HL-60 (cell line): ENCODE results near the gene CCDC87.

ENCODE experiments used
- DNase-seq, 2 experiments: peaks; one replicate each; pipeline ENCODE4 v3.0.0-alpha.2; 2010 to 2020; ENCODE audit warnings: low read depth in 1 of 2, low spot score in 1 of 2
- H3K27ac ChIP-seq: fragments of 250-450 bp; sonication (Bioruptor Pico); replicated peaks from 2 replicates; pipeline ENCODE4 v1.5.1; 2020; ENCODE audit warnings: mild to moderate bottlenecking, moderate library complexity
- H3K27me3 ChIP-seq: fragments of 250-450 bp; sonication (Bioruptor Pico); 2 replicates; pipeline ENCODE4 v1.5.1; 2021; ENCODE audit warnings: mild to moderate bottlenecking, moderate library complexity; ENCODE audit not compliant: insufficient read depth, poor library complexity, severe bottlenecking
- H3K4me3 ChIP-seq: replicated peaks from 2 replicates; pipeline ENCODE4 v1.5.1; 2011; ENCODE audit warnings: mild to moderate bottlenecking, control low read depth, low read length; ENCODE audit not compliant: insufficient read depth
- CTCF ChIP-seq: IDR thresholded peaks from one replicate; pipeline ENCODE4 v1.5.1; 2011; ENCODE audit warnings: low read length, control low read depth, inconsistent platforms; ENCODE audit not compliant: insufficient read depth
- GABPA ChIP-seq: IDR thresholded peaks from 2 replicates; pipeline ENCODE4 v1.6.1; 2012; ENCODE audit warnings: low read depth
- POLR2AphosphoS5 ChIP-seq: IDR thresholded peaks from 2 replicates; pipeline ENCODE4 v1.6.1; 2012; ENCODE audit warnings: low read depth
- SPI1 ChIP-seq: IDR thresholded peaks from 2 replicates; pipeline ENCODE4 v1.6.1; 2012; ENCODE audit warnings: low read depth, mild to moderate bottlenecking, borderline replicate concordance
- TF ChIP-seq, protein P1 (sequence below): IDR thresholded peaks from 2 replicates; pipeline ENCODE4 v1.6.1; 2012; ENCODE audit warnings: low read depth; ENCODE audit not compliant: insufficient replicate concordance

Gene CCDC87

GRCh38 chr11:66628061-66628603 lies 35.3 kb upstream of the CCDC87 start:
- no peak for TF ChIP-seq CTCF
- TF ChIP-seq, protein P1, sequence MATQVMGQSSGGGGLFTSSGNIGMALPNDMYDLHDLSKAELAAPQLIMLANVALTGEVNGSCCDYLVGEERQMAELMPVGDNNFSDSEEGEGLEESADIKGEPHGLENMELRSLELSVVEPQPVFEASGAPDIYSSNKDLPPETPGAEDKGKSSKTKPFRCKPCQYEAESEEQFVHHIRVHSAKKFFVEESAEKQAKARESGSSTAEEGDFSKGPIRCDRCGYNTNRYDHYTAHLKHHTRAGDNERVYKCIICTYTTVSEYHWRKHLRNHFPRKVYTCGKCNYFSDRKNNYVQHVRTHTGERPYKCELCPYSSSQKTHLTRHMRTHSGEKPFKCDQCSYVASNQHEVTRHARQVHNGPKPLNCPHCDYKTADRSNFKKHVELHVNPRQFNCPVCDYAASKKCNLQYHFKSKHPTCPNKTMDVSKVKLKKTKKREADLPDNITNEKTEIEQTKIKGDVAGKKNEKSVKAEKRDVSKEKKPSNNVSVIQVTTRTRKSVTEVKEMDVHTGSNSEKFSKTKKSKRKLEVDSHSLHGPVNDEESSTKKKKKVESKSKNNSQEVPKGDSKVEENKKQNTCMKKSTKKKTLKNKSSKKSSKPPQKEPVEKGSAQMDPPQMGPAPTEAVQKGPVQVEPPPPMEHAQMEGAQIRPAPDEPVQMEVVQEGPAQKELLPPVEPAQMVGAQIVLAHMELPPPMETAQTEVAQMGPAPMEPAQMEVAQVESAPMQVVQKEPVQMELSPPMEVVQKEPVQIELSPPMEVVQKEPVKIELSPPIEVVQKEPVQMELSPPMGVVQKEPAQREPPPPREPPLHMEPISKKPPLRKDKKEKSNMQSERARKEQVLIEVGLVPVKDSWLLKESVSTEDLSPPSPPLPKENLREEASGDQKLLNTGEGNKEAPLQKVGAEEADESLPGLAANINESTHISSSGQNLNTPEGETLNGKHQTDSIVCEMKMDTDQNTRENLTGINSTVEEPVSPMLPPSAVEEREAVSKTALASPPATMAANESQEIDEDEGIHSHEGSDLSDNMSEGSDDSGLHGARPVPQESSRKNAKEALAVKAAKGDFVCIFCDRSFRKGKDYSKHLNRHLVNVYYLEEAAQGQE, result no peak
- TF ChIP-seq POLR2AphosphoS5, result no peak
- TF ChIP-seq SPI1, result no peak
- TF ChIP-seq GABPA, result no peak
- no peak for DNase-seq
- H3K27ac ChIP-seq, result no peak overlapping the region
- H3K27me3 ChIP-seq, result no peaks in the 10 kb centered on the region
- H3K4me3 ChIP-seq, result no peak overlapping the region

GRCh38 chr11:66626926-66627325 lies 34.1 kb upstream of the CCDC87 start:
- no peak for DNase-seq
- Histone ChIP-seq H3K4me3 (no peak overlapping the region), H3K27me3 (no peaks in the 10 kb centered on the region), H3K27ac (no peak overlapping the region)
- no peak for TF ChIP-seq POLR2AphosphoS5
- TF ChIP-seq CTCF, result no peak
- no peak for TF ChIP-seq SPI1
- TF ChIP-seq, protein P1, result no peak
- TF ChIP-seq GABPA, result no peak

DNA sequence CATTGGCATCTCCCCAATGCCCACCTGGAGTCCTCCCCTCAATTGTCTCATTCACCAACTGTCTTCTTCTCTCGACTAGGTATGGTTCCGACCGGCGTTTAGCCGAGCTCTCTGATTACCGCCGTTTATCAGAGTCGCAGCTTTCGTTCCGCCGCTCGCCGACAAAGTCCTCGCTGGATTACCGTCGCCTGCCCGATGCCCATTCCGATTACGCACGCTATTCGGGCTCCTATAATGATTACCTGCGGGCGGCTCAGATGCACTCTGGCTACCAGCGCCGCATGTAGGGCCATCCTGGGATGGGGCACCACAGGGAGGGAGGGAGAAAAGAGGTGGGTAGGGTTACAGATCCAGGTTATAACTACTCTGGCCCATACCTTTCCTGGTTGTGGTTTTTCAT lies 33.5 kb upstream of the CCDC87 start:
- no peak for DNase-seq
- Histone ChIP-seq H3K4me3 (no peak overlapping the region), H3K27me3 (no peaks in the 10 kb centered on the region), H3K27ac (no peak overlapping the region)
- no peak for TF ChIP-seq POLR2AphosphoS5

DNA sequence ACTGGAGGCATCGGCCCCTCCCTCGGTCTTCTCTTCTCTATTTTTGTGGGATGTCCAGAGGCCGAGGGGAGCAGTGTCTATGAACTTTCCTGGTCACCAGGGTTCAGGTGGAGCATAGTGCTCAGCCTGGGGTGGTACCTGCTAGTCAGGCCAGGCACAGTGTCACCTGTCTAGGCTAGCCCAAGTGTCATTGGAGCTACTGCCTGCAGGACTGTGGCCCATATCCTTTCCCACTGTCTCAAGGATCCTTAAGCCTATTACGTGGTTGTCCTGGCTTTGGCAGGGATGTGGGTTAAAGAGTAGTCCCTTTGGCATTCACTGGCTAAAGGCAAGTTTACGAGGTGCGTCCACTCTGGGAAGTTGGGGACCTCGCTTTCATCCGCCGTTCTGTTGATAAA lies 32.9 kb upstream of the CCDC87 start:
- DNase-seq, result no peak
- no peak for TF ChIP-seq SPI1
- Histone ChIP-seq H3K4me3 (no peak overlapping the region), H3K27ac (no peak overlapping the region), H3K27me3 (no peaks in the 10 kb centered on the region)

GRCh38 chr11:66625041-66625751 lies 32.3 kb upstream of the CCDC87 start:
- H3K27ac ChIP-seq, result no peak overlapping the region
- H3K4me3 ChIP-seq, result no peak overlapping the region
- H3K27me3 ChIP-seq, result no peaks in the 10 kb centered on the region
- DNase-seq, result no peak
- TF ChIP-seq GABPA (no peak), CTCF (no peak), SPI1 (no peak), POLR2AphosphoS5 (no peak)
- TF ChIP-seq, protein P1, result no peak
